ENCODE data around the gene SEZ6.

SEZ6 gene

GRCh38 chr17:29005936-29006511, at the start of gene SEZ6:
SEZ6 (minus strand) TSS chr17:29006033; CDS start chr17:29005869, 164 bp downstream.
- in situ Hi-C loops (cut with MboI; ENCODE audit: low sequenced_read_pairs, unreplicated experiment), result no loop called here
- peak; percentile 89 for DNase-seq (ENCODE audit: low spot score)
- TF ChIP-seq CTCF (IDR thresholded peaks at IDR 0.05; ENCODE audit: borderline replicate concordance, control extremely low read depth, extremely low read depth, insufficient read depth, missing control alignments), result no peak

GRCh38 chr17:29054835-29055234, 49.0 kb upstream of the SEZ6 start:
- TF ChIP-seq CTCF (IDR thresholded peaks at IDR 0.05; ENCODE audit: borderline replicate concordance, control extremely low read depth, extremely low read depth, insufficient read depth, missing control alignments), result no peak
- in situ Hi-C loops (cut with MboI; ENCODE audit: low sequenced_read_pairs, unreplicated experiment), result no loop called here
- no peak for DNase-seq (ENCODE audit: low spot score)

GRCh38 chr17:29051731-29052130, 45.9 kb upstream of the SEZ6 start:
- DNase-seq (ENCODE audit: low spot score), result no peak
- in situ Hi-C loops (cut with MboI; ENCODE audit: low sequenced_read_pairs, unreplicated experiment), result no loop called here
- TF ChIP-seq CTCF (IDR thresholded peaks at IDR 0.05; ENCODE audit: borderline replicate concordance, control extremely low read depth, extremely low read depth, insufficient read depth, missing control alignments), result no peak

- no peak for TF ChIP-seq CTCF (IDR thresholded peaks at IDR 0.05; ENCODE audit: borderline replicate concordance, control extremely low read depth, extremely low read depth, insufficient read depth, missing control alignments)
- DNase-seq (ENCODE audit: low spot score), result no peak
- in situ Hi-C loops (cut with MboI; ENCODE audit: low sequenced_read_pairs, unreplicated experiment), result no loop called here
These were observed 45.4 kb upstream of the SEZ6 start for GRCh38 chr17:29051194-29051593.

GRCh38 chr17:29050176-29050575, 44.3 kb upstream of the SEZ6 start:
- no peak for DNase-seq (ENCODE audit: low spot score)
- in situ Hi-C loops (cut with MboI; ENCODE audit: low sequenced_read_pairs, unreplicated experiment), result no loop called here
- no peak for TF ChIP-seq CTCF (IDR thresholded peaks at IDR 0.05; ENCODE audit: borderline replicate concordance, control extremely low read depth, extremely low read depth, insufficient read depth, missing control alignments)

GRCh38 chr17:29049541-29050145, 43.8 kb upstream of the SEZ6 start:
- DNase-seq (ENCODE audit: low spot score), result no peak
- TF ChIP-seq CTCF (IDR thresholded peaks at IDR 0.05; ENCODE audit: borderline replicate concordance, control extremely low read depth, extremely low read depth, insufficient read depth, missing control alignments), result no peak
- in situ Hi-C loops (cut with MboI; ENCODE audit: low sequenced_read_pairs, unreplicated experiment), result no loop called here

Data from GM13976 (cell line).